ENCODE results near the gene MPL.

DNA sequence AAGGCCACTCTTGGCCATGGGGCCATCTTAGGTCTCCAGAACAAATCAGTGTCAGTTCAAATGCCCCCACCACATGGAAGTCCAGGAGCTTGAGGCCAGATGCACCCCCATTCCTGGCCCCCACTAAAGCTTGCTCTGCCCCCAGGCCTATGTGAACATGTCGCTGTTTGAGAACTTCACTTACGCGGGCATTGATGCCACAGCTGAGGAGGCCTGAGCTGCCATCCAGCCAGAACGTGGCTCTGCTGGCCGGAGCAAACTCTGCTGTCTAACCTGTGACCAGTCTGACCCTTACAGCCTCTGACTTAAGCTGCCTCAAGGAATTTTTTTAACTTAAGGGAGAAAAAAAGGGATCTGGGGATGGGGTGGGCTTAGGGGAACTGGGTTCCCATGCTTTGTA lies 15.1 kb upstream of the MPL start:
- TF ChIP-seq, protein P1, sequence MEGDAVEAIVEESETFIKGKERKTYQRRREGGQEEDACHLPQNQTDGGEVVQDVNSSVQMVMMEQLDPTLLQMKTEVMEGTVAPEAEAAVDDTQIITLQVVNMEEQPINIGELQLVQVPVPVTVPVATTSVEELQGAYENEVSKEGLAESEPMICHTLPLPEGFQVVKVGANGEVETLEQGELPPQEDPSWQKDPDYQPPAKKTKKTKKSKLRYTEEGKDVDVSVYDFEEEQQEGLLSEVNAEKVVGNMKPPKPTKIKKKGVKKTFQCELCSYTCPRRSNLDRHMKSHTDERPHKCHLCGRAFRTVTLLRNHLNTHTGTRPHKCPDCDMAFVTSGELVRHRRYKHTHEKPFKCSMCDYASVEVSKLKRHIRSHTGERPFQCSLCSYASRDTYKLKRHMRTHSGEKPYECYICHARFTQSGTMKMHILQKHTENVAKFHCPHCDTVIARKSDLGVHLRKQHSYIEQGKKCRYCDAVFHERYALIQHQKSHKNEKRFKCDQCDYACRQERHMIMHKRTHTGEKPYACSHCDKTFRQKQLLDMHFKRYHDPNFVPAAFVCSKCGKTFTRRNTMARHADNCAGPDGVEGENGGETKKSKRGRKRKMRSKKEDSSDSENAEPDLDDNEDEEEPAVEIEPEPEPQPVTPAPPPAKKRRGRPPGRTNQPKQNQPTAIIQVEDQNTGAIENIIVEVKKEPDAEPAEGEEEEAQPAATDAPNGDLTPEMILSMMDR (IDR thresholded peaks at IDR 0.05; ENCODE audit: poor library complexity): no peak
- no peak for TF ChIP-seq EZH2 (IDR thresholded peaks at IDR 0.05; ENCODE audit: borderline replicate concordance)

All from hepatocyte (in vitro differentiated cells).